ENCODE measurements around the gene LRRC4C. TPM values are rescaled to one million over a fixed set of nuclear protein-coding genes. Genes with fewer than 3 reads are reported as not detected.
A peak's percentile ranks its signal among the peaks of the same experiment; 100 is the strongest.

LRRC4C gene
- total RNA-seq, 2 donors from 2014 or later, result 2.7 to 2.8 TPM

DNA sequence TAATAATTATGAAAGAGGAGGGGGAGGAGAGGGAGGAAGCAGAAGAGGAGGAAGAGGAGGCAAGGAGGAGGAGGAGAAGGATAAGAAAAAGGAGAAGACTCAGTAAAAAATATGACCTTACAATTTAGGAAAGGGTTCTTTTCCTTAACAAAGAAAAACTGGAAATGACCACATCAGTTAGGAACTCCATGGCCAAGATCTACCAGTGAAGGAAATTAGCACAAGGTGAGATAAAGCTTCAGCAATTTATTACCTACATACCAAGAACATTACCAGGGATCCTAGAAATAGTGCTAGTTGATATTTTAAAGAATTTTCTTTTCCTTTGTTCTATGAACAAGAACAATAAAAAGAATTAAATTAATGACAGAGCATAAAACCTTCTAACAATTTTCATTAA, 172.7 kb downstream of the LRRC4C start:
- Histone ChIP-seq H3K36me3 (no peaks in the 10 kb centered on the region), H3K27ac (no peak overlapping the region), H3K27me3 (no peaks in the 10 kb centered on the region), H3K4me1 (no peaks in the 10 kb centered on the region), H3K9me3 (no peaks in the 10 kb centered on the region), H3K4me3 (no peak overlapping the region)
- no peak for DNase-seq (ENCODE audit: low spot score)
- TF ChIP-seq, protein P1, sequence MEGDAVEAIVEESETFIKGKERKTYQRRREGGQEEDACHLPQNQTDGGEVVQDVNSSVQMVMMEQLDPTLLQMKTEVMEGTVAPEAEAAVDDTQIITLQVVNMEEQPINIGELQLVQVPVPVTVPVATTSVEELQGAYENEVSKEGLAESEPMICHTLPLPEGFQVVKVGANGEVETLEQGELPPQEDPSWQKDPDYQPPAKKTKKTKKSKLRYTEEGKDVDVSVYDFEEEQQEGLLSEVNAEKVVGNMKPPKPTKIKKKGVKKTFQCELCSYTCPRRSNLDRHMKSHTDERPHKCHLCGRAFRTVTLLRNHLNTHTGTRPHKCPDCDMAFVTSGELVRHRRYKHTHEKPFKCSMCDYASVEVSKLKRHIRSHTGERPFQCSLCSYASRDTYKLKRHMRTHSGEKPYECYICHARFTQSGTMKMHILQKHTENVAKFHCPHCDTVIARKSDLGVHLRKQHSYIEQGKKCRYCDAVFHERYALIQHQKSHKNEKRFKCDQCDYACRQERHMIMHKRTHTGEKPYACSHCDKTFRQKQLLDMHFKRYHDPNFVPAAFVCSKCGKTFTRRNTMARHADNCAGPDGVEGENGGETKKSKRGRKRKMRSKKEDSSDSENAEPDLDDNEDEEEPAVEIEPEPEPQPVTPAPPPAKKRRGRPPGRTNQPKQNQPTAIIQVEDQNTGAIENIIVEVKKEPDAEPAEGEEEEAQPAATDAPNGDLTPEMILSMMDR (IDR thresholded peaks at IDR 0.05), result no peak

DNA sequence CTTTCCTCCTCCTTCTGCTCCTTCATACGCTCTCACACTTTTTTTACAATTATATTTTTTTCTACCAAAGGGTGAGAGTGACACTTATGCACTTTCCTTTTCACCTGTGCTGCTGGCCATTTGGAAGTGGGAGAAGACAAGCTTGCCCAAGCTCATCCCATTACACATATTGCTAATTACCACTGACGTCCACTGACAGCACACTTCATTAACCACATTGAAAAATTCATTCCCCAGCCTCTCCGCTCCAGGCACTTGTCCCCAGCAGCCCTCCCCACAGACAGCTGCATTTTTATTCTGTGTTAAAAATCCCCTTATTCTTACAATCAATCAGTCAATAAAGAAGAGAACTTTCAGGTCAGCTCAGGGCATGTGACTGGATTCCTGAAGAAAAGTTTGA, 175.1 kb downstream of the LRRC4C start:
- Histone ChIP-seq H3K4me1 (peaks cover 0 to 3% of the 10 kb centered on the region in 2 donors), H3K9me3 (no peaks in the 10 kb centered on the region), H3K4me3 (no peak overlapping the region), H3K36me3 (no peaks in the 10 kb centered on the region), H3K27ac (no peak overlapping the region), H3K27me3 (no peaks in the 10 kb centered on the region)
- TF ChIP-seq, protein P1 (IDR thresholded peaks at IDR 0.05), result no peak
- no peak for DNase-seq (ENCODE audit: low spot score)

DNA sequence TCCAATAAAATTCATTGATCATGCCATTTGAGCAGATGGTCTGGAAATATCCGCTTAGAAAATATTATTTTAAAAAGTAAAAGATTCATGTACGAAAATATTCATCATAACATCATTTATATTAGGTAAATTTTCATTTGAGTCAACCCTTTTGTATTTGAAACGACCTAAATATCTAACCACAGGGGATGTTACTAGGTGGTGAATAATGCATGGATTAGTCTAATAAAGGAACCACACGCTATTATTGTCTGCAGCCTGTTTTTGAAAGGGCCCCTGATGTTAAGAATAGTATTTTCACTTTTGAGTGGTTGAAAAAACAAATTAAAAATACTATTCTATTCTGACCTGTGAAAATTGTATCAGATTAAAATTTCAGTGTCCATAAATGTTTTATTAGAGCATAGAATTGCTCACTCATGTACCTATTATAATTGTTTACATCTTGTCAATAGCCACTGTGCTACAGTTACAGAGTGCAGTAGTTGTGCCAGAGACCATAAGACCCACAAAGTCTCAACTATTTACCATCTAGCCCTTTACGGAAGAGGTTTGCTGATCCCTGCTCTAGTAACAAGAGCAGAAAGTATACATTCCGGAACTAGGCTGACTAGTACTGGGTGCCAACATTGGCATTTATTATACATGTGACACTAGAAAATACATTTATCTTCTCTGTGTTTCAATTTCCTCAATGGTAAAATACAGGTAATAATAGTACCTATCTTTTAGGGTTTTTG, 176.1 kb downstream of the LRRC4C start:
- Histone ChIP-seq H3K36me3 (no peaks in the 10 kb centered on the region), H3K9me3 (no peaks in the 10 kb centered on the region), H3K4me1 (peaks cover 0 to 3% of the 10 kb centered on the region in 2 donors), H3K4me3 (no peak overlapping the region), H3K27me3 (no peaks in the 10 kb centered on the region), H3K27ac (no peak overlapping the region)
- DNase-seq (ENCODE audit: low spot score), result no peak
- TF ChIP-seq, protein P1 (IDR thresholded peaks at IDR 0.05), result no peak

DNA sequence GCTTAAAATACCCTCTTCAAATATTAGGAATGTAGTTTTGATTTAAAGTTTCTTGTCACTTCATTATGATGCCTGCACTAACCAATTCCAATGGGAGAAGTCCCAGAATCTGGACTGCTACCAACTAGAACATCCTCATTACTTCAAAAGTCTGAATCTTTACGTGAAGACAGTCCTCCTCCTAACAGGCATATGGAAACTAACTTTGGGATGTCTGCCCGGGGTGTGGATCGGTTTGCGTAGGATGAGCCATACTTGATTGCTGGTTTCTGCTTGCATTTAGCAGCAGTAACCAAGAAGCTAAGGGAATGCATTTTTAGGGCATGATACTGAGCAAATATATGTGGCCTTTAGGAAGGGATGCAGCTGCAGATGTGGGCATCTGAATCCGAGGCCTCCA, 177.1 kb downstream of the LRRC4C start:
- H3K36me3 ChIP-seq, result no peaks in the 10 kb centered on the region
- H3K27ac ChIP-seq, result peak overlapping the region in 1 of 2 donors; percentile 89
- peaks cover 0 to 3% of the 10 kb centered on the region in 2 donors for H3K4me1 ChIP-seq
- no peak for DNase-seq (ENCODE audit: low spot score)
- no peaks in the 10 kb centered on the region for H3K27me3 ChIP-seq
- no peak overlapping the region for H3K4me3 ChIP-seq
- no peaks in the 10 kb centered on the region for H3K9me3 ChIP-seq
- TF ChIP-seq, protein P1 (IDR thresholded peaks at IDR 0.05), result no peak

DNA sequence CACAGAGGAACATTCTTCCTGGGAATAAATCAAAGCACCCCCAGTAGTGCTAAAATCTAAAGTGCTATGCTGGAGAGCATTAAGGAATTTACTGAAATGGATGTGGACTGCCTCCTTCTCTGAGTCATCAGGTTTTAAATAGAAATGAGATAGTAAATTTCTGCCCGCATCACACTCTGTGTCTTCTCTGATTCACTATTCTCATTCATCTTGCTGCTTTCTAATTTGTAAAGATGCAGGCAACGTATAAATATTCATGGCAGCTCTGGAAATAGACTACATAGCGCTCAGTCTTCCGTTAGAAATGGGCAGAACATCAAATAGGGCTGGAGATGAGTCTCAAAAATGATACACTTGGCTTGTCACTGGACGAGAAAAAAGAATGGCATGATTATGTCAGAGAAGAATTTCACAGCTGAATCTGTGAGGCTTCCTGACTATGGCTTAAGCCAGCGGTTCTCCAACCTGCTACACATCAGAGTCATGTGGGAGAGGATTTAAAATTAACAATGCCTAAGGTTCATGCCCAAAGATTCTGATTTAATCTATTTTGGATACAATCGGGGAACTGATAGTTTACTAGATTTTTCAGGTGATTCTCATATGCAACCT, 178.2 kb downstream of the LRRC4C start:
- DNase-seq (ENCODE audit: low spot score), result no peak
- TF ChIP-seq, protein P1 (IDR thresholded peaks at IDR 0.05), result no peak
- Histone ChIP-seq H3K36me3 (no peaks in the 10 kb centered on the region), H3K9me3 (no peaks in the 10 kb centered on the region), H3K27me3 (no peaks in the 10 kb centered on the region), H3K4me3 (peak overlapping the region; percentile 2 to 11), H3K4me1 (peaks cover 0 to 3% of the 10 kb centered on the region in 2 donors), H3K27ac (peak overlapping the region in 1 of 2 donors; percentile 89)

Measured in right atrium auricular region (tissue), 2 donors.